NCI-H82 (cell line): Measurements from ENCODE around the gene DENND4B.
A peak's percentile ranks its signal among the peaks of the same experiment; 100 is the strongest.

Experiments
- DNase-seq: peaks from one replicate; lab custom pipeline; 2025; lab: John Stamatoyannopoulos, UW

Gene DENND4B

DNA sequence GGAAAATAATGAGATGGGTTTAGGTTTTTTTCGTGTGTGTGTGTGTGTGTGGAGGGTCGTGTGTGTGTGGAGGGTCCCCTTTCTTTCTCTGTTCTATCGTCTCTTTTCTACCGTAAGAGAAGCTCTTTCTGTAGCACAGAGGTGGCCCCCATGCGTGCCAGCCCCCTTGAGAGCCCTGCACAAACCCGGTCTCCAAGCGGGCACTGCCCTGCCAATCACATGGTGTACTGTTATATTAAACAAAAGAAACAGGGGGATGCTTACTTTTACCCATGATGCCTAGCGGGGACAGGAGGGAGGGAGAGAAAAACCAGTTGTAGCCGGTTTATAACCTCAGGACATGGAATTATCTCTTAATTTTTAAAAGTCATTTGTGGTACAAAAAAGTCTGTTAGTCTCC is 64.8 kb downstream of the DENND4B start:
- peak; percentile 67 for DNase-seq

GRCh38 chr1:153880962-153881361 is 65.6 kb downstream of the DENND4B start:
- DNase-seq: peak; percentile 97

DNA sequence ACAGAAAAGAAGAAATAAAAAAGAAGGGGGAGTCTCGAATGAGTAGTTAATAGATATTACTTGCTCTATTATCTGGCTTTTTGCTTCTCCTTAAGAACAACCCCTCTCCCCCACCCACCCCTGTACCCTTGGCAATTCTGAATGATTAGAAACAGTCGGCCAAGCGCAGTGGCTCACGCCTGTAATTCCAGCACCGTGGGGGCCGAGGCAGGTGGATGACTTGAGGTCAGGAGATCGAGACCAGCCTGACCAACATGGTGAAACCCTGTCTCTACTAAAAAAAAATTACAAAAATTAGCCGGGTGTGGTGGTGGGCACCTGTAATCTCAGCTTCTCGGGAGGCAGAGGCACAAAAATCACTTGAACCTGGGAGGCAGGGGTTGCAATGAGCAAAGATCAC is 66.5 kb downstream of the DENND4B start:
- DNase-seq: no peak
